Measurements from ENCODE around the gene LGALS3BP. TPM values are rescaled to one million over a fixed set of nuclear protein-coding genes. Genes with fewer than 3 reads are reported as not detected.
A peak's percentile ranks its signal among the peaks of the same experiment; 100 is the strongest.

LGALS3BP gene, protein sequence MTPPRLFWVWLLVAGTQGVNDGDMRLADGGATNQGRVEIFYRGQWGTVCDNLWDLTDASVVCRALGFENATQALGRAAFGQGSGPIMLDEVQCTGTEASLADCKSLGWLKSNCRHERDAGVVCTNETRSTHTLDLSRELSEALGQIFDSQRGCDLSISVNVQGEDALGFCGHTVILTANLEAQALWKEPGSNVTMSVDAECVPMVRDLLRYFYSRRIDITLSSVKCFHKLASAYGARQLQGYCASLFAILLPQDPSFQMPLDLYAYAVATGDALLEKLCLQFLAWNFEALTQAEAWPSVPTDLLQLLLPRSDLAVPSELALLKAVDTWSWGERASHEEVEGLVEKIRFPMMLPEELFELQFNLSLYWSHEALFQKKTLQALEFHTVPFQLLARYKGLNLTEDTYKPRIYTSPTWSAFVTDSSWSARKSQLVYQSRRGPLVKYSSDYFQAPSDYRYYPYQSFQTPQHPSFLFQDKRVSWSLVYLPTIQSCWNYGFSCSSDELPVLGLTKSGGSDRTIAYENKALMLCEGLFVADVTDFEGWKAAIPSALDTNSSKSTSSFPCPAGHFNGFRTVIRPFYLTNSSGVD
- total RNA-seq (100 to 1,000 TPM; 134 to 277 (median 186) TPM), polyA plus RNA-seq (100 to 1,000 TPM in 2 of 3 donors, 10 to 100 TPM in 1; 92.5 to 415 (median 138) TPM)

DNA sequence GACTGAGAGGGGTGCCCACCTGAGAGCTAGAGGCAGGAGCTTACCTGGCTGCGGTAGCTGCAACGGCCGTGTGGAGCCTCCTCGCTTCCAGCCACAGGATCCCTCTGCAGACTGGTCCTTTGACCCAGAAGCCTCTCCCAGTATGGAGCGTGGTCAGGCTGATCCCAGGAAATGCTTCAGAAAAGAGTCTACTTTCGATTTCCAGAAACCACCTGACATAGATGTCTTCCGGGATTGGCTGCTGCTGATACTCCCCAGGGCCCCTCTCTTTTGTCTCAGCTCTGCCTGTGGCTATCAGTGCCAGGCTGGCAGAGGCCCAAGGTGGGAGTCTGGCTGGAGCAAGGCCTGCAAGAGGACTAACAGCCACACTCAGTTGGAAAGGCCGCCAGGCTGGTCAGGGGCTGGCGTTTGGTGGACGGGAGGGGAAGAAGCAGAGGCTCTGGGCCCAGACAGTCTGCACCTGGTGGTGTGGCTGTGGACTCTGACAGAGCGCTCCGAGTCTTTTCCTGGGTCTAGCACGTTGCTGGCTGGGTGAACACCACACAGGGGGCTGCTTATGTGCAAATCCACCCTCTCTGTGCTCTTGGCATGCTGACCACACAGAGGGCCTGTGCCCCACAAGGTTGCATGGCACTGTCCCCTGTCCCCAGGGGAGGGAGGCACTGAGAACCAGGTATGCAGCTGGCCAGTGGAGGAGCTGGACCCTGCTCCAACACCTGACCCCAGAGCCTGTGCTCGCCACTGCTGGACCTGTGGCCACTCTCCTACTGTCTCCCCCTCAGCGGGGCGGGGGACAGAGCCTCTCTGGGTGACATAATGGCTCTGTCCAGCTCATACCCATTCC, at the start of gene LGALS3BP:
LGALS3BP (minus strand) TSS at position 144 of the 844 bp plus-strand sequence. CDS start 2,732 bp downstream, outside the sequence.
- H3K4me3 ChIP-seq, result peak within 1 kb of the TSS; percentile 27 to 49 (median 42)
- no peaks in the 10 kb centered on the region for H3K27me3 ChIP-seq
- WGBS, 2 donors, result 24 to 42% methylated on average over 16 of the region's 16 CpGs
- peak; percentile 90 for DNase-seq
- TF ChIP-seq POLR2A (IDR thresholded peaks at IDR 0.05) (peak in 1 of 2 donors; percentile 60), EP300 (IDR thresholded peaks at IDR 0.05) (no peak), POLR2AphosphoS5 (IDR thresholded peaks at IDR 0.05) (peak in 3 of 4 donors; percentile 49 to 69 (median 49))
- TF ChIP-seq, protein P1, sequence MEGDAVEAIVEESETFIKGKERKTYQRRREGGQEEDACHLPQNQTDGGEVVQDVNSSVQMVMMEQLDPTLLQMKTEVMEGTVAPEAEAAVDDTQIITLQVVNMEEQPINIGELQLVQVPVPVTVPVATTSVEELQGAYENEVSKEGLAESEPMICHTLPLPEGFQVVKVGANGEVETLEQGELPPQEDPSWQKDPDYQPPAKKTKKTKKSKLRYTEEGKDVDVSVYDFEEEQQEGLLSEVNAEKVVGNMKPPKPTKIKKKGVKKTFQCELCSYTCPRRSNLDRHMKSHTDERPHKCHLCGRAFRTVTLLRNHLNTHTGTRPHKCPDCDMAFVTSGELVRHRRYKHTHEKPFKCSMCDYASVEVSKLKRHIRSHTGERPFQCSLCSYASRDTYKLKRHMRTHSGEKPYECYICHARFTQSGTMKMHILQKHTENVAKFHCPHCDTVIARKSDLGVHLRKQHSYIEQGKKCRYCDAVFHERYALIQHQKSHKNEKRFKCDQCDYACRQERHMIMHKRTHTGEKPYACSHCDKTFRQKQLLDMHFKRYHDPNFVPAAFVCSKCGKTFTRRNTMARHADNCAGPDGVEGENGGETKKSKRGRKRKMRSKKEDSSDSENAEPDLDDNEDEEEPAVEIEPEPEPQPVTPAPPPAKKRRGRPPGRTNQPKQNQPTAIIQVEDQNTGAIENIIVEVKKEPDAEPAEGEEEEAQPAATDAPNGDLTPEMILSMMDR (IDR thresholded peaks at IDR 0.05), result no peak
- H3K4me1 ChIP-seq, result peaks cover 0 to 55% (median 49%) of the 10 kb centered on the region in 4 donors
- H3K36me3 ChIP-seq, result no peaks in the 10 kb centered on the region
- H3K9me3 ChIP-seq, result no peaks in the 10 kb centered on the region
- intact Hi-C loops (cut with DNase I), result no loop called here
- H3K27ac ChIP-seq, result peak within 1 kb of the TSS; percentile 61 to 75 (median 69)

DNA sequence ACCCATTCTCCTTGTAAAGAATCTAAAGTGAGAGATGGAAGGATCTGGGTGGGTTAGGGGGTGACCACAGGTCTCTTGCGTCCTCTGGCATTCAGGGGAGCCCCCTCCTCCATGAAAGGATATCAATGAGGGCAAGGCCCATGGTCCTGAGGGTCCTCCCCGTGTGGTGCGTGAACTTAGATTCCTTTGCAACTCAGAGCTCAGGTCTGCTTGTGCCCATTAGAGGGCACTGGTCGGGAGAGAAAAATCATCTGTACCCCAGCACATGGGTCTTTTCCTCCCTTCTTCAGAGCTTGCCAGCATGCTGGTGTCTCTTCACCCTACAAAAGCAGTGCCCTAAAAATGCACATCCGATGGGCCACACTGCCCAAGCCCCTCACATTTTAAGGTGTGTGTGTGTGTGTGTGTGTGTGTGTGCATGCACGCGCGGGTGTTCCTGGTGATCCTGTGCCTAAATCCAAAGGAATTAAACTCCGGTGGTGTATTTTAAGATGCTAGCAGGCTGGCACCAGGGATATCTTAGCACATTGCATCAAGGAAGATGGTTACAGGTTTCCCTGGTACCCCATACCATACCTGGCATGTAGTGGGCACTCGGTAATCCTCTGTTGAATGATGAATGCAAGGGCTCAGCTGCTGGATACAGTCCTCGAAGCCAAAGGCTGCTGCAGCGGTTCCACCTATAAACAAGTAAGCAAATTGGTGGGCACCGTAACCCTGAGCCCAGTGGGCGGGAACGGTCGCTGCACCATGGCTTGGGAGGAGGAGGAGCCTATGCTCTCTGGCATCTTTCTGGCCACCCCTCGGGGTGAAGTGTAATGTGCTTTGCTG, 49.0 kb upstream of the LGALS3BP start:
- H3K4me3 ChIP-seq, result no peak overlapping the region
- intact Hi-C loops (cut with DNase I), result no loop called here
- H3K9me3 ChIP-seq, result no peaks in the 10 kb centered on the region

DNA sequence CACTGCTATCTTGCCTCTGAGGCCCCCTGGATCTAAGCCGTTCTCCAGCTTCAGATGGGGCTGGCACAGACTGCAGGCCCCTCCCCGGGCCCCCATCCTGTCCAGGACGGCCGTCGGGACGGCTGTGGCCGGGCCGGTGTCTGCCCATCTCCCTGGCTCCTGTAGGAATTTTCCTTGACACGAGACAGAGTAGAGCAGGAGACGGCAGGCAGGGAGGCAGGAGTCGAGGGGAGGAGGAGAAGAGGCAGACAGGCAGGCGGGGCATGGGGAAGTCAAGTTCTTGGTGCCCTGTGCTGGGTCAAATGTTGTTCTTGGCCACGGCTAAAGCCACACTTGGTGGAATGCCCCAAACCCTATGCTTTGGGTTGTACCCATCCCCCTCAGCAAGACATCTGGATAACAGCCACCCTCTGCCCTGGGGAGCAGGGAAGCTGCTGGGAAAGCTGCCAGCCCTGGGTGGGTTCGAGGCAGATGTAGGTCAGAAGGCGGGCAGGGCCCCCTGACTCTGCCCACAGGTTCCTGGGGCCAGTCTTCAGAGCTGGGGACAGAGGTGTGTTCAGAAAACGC, 48.3 kb upstream of the LGALS3BP start:
- Histone ChIP-seq H3K9me3 (no peaks in the 10 kb centered on the region), H3K4me1 (peaks cover 0 to 53% (median 51%) of the 10 kb centered on the region in 4 donors), H3K27ac (peak overlapping the region; percentile 60 to 81 (median 76)), H3K4me3 (no peak overlapping the region), H3K27me3 (no peaks in the 10 kb centered on the region), H3K36me3 (no peaks in the 10 kb centered on the region)
- intact Hi-C loops (cut with DNase I), result no loop called here
- peak; percentile 71 for DNase-seq
- TF ChIP-seq POLR2A (IDR thresholded peaks at IDR 0.05) (no peak), POLR2AphosphoS5 (IDR thresholded peaks at IDR 0.05) (no peak)
- 17 to 43% methylated on average over 16 of the region's 16 CpGs for WGBS, 2 donors

More for the DNA sequence above, 49.0 kb upstream of the LGALS3BP start:
- TF ChIP-seq, protein P1 (IDR thresholded peaks at IDR 0.05), result no peak
- no peak for TF ChIP-seq POLR2A (IDR thresholded peaks at IDR 0.05)
- TF ChIP-seq POLR2AphosphoS5 (IDR thresholded peaks at IDR 0.05), result no peak
- no peak for TF ChIP-seq EP300 (IDR thresholded peaks at IDR 0.05)
- peaks cover 0 to 56% (median 51%) of the 10 kb centered on the region in 4 donors for H3K4me1 ChIP-seq
- peak overlapping the region; percentile 60 to 81 (median 76) for H3K27ac ChIP-seq
- DNase-seq, result peak; percentile 59
- WGBS, 2 donors, result 77 to 79% methylated on average over 17 of the region's 17 CpGs
- H3K36me3 ChIP-seq, result no peaks in the 10 kb centered on the region
- H3K27me3 ChIP-seq, result no peaks in the 10 kb centered on the region

DNA sequence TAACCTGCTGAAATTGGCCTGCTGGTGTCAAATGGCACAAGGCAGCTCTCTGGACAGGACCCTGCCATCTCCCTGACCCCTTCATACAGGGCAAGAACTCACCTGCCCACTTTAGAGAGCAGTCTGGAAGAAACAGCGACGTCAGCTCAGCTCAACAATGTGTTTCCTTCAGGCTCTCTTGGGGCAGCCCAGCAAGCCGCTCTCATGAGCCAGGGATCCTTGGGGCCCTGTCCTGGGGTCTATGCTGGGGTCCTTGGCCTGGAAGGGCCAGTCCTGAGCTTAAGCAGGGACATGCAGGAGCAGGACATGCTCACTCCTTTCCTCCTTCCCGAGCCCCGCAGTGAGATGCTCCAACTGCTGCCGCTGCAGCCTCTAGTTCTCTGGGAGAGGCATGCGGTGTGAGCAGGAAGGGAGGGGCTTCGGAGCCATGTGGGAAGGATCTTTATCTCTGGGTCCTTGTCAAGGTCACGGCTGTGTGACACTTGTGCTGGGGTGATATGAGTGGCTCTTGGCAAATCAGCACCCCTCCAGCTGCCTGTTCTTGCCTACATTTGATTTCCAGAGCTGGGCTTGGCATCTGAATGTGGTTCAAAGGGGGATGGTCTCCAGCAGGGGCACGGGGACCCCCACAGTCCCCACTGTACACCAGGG, 47.7 kb upstream of the LGALS3BP start:
- peak; percentile 69 for DNase-seq
- Histone ChIP-seq H3K4me3 (no peak overlapping the region), H3K27ac (peak overlapping the region; percentile 60 to 81 (median 76)), H3K36me3 (no peaks in the 10 kb centered on the region), H3K9me3 (no peaks in the 10 kb centered on the region), H3K27me3 (no peaks in the 10 kb centered on the region), H3K4me1 (peaks cover 0 to 53% (median 50%) of the 10 kb centered on the region in 4 donors)
- TF ChIP-seq, protein P1 (IDR thresholded peaks at IDR 0.05), result no peak
- no peak for TF ChIP-seq EP300 (IDR thresholded peaks at IDR 0.05)
- no peak for TF ChIP-seq POLR2AphosphoS5 (IDR thresholded peaks at IDR 0.05)
- no peak for TF ChIP-seq POLR2A (IDR thresholded peaks at IDR 0.05)
- WGBS, 2 donors, result 23 to 58% methylated on average over 10 of the region's 10 CpGs
- intact Hi-C loops (cut with DNase I), result no loop called here

Data from sigmoid colon (tissue), 7 donors.